ENCODE measurements around the gene PALS2.

- TF ChIP-seq CTCF (IDR thresholded peaks at IDR 0.05), result no peak
- TF ChIP-seq POLR2AphosphoS5 (IDR thresholded peaks at IDR 0.05), result no peak
These were observed 2.3 kb upstream of the PALS2 start for GRCh38 chr7:24570983-24571382.

Measured in prostate gland (tissue), 2 donors.